NT2/D1 (cell line): Measurements from ENCODE around the gene SKIC8.

Experiments used
- DNase-seq: peaks from one replicate; pipeline ENCODE4 v3.0.0-alpha.2; 2011; ENCODE audit warnings: low read depth, low spot score
- H3K27me3 ChIP-seq: 2 replicates; pipeline ENCODE4 v1.6.0; 2011; ENCODE audit warnings: mild to moderate bottlenecking; ENCODE audit not compliant: insufficient read length, insufficient read depth
- H3K36me3 ChIP-seq: 2 replicates; pipeline ENCODE4 v1.6.1; 2011; ENCODE audit warnings: mild to moderate bottlenecking, low read length, mixed read lengths; ENCODE audit not compliant: insufficient read depth, insufficient read length
- H3K4me1 ChIP-seq: 2 replicates; pipeline ENCODE4 v1.5.1; 2011; ENCODE audit not compliant: insufficient read depth, insufficient read length
- H3K4me3 ChIP-seq: 2 replicates; pipeline ENCODE4 v1.5.1; 2011; ENCODE audit warnings: low read depth; ENCODE audit not compliant: insufficient read length
- H3K9ac ChIP-seq: 2 replicates; pipeline ENCODE4 v1.6.0; 2011; ENCODE audit warnings: low read depth; ENCODE audit not compliant: insufficient read length
- H3K9me3 ChIP-seq: 2 replicates; pipeline ENCODE4 v1.5.1; 2011; ENCODE audit warnings: mild to moderate bottlenecking, low read length; ENCODE audit not compliant: insufficient read depth
- SUZ12 ChIP-seq: IDR thresholded peaks from 2 replicates; pipeline ENCODE4 v1.6.1; 2011; ENCODE audit not compliant: insufficient read length, insufficient read depth; ENCODE audit errors: extremely low read depth
- YY1 ChIP-seq: IDR thresholded peaks from 2 replicates; pipeline ENCODE4 v1.6.1; 2011; ENCODE audit not compliant: insufficient read length, insufficient read depth
- ZNF274 ChIP-seq: IDR thresholded peaks from 2 replicates; pipeline ENCODE4 v1.6.1; 2011; ENCODE audit warnings: mild to moderate bottlenecking, low read depth, low read length

SKIC8 gene

GRCh38 chr15:78260489-78260888, 38.9 kb downstream of the SKIC8 start:
- peaks cover 7% of the 10 kb centered on the region; the same call in 1 of the 2 replicates for H3K9me3 ChIP-seq
- TF ChIP-seq YY1 (no peak), ZNF274 (no peak), SUZ12 (no peak)
- no peaks in the 10 kb centered on the region for H3K4me1 ChIP-seq
- no peaks in the 10 kb centered on the region for H3K27me3 ChIP-seq
- no peaks in the 10 kb centered on the region for H3K36me3 ChIP-seq
- no peak overlapping the region for H3K4me3 ChIP-seq
- no peak overlapping the region for H3K9ac ChIP-seq
- DNase-seq: no peak

DNA sequence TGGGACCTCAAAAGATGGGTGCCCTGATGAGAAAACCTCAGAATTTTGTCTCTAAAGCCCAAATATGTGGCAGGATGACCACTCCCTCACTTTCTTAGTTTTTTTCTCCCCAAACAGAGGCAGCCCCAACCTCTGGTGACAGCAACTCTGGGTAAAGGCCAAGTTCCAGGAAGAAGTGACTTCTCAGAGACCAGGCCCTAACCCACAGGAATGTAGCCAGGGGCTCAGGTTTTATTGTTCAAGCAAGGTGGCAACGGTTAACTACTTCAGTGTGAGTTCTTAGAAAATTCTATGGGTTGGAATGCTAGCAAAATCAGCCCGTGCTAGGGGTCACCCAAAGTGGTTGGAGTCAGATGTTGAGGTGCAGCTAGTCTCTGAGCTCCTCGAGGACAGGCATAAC, 40.2 kb downstream of the SKIC8 start:
- H3K4me1 ChIP-seq: no peaks in the 10 kb centered on the region
- DNase-seq: no peak
- no peaks in the 10 kb centered on the region for H3K36me3 ChIP-seq
- H3K9ac ChIP-seq: no peak overlapping the region
- H3K4me3 ChIP-seq: no peak overlapping the region
- H3K9me3 ChIP-seq: peaks cover 7% of the 10 kb centered on the region; the same call in 1 of the 2 replicates
- TF ChIP-seq SUZ12: no peak
- 0 out of 2 replicates have a peak, but pooled peaks have one; percentile 33 for TF ChIP-seq ZNF274
- no peak for TF ChIP-seq YY1
- H3K27me3 ChIP-seq: no peaks in the 10 kb centered on the region

GRCh38 chr15:78257681-78258080, 41.7 kb downstream of the SKIC8 start:
- no peak for TF ChIP-seq ZNF274
- no peak for TF ChIP-seq YY1
- TF ChIP-seq SUZ12: no peak
- Histone ChIP-seq H3K4me3 (no peak overlapping the region), H3K27me3 (no peaks in the 10 kb centered on the region), H3K36me3 (no peaks in the 10 kb centered on the region), H3K9ac (no peak overlapping the region), H3K9me3 (peaks cover 7% of the 10 kb centered on the region; the same call in 1 of the 2 replicates), H3K4me1 (no peaks in the 10 kb centered on the region)
- DNase-seq: no peak

DNA sequence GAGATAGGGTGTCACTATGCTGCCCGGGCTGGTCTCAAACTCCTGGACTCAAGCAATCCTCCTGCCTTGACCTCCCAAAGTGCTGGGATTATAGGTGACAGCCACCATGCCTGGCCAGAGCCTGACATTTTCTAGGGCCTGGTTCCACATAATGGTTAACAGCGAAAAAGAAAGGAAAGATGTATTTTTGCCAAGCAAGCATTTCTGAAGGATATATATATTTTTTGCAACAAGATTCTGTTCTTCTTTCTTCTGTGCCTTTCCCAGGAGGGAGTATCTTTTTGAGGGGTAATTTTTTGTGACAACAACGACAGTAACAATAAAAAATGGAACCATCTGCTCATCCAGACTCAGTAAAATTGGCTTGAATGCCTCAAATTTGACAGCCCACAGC, 43.4 kb downstream of the SKIC8 start:
- H3K4me3 ChIP-seq: no peak overlapping the region
- no peaks in the 10 kb centered on the region for H3K4me1 ChIP-seq
- TF ChIP-seq YY1 (no peak), SUZ12 (no peak), ZNF274 (no peak)
- H3K27me3 ChIP-seq: no peaks in the 10 kb centered on the region
- H3K9ac ChIP-seq: no peak overlapping the region
- DNase-seq: no peak
- H3K9me3 ChIP-seq: peaks cover 7% of the 10 kb centered on the region; the same call in 1 of the 2 replicates
- no peaks in the 10 kb centered on the region for H3K36me3 ChIP-seq

GRCh38 chr15:78255421-78256043, 43.9 kb downstream of the SKIC8 start:
- H3K36me3 ChIP-seq: no peaks in the 10 kb centered on the region
- no peak overlapping the region for H3K9ac ChIP-seq
- TF ChIP-seq YY1 (no peak), SUZ12 (no peak), ZNF274 (no peak)
- H3K4me3 ChIP-seq: no peak overlapping the region
- peaks cover 7% of the 10 kb centered on the region; the same call in 1 of the 2 replicates for H3K9me3 ChIP-seq
- H3K27me3 ChIP-seq: no peaks in the 10 kb centered on the region
- no peaks in the 10 kb centered on the region for H3K4me1 ChIP-seq
- DNase-seq: no peak

DNA sequence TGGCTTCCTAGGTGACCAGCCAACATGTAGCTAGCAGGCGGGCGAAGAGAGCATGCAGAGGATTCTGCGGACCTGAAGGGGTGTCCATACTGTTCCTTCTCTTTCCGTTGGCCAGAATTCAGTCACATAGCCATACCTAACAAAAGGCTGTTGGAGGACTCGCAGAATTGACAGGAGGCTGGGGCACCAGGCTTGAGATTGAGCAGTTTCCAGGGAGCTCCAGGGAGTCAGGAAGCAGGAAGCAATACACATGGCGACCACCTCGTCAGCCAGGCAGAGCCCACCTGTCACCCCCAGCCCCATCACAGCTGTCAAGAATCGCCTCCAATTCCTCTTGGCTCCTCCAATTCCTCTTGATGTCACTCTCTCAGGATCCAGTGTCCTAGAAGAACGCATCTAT, 48.3 kb downstream of the SKIC8 start:
- H3K27me3 ChIP-seq: no peaks in the 10 kb centered on the region
- no peaks in the 10 kb centered on the region for H3K36me3 ChIP-seq
- TF ChIP-seq ZNF274 (no peak), YY1 (no peak), SUZ12 (no peak)
- H3K9me3 ChIP-seq: peaks cover 11% of the 10 kb centered on the region; the same call in 1 of the 2 replicates
- no peak overlapping the region for H3K9ac ChIP-seq
- H3K4me1 ChIP-seq: peaks cover 4% of the 10 kb centered on the region
- no peak overlapping the region for H3K4me3 ChIP-seq
- DNase-seq: no peak

GRCh38 chr15:78249131-78249530, 50.3 kb downstream of the SKIC8 start:
- no peak for DNase-seq
- peaks cover 4% of the 10 kb centered on the region for H3K4me1 ChIP-seq
- no peak overlapping the region for H3K4me3 ChIP-seq
- H3K36me3 ChIP-seq: no peaks in the 10 kb centered on the region
- peaks cover 12% of the 10 kb centered on the region; the same call in 1 of the 2 replicates for H3K9me3 ChIP-seq
- TF ChIP-seq SUZ12: no peak
- TF ChIP-seq YY1: no peak
- no peak for TF ChIP-seq ZNF274
- H3K9ac ChIP-seq: no peak overlapping the region
- H3K27me3 ChIP-seq: no peaks in the 10 kb centered on the region
